HEK293 (cell line): ENCODE data around the gene CCDC170.

Experiments used
- KLF10 ChIP-seq: fragments of 450-650 bp; IDR thresholded peaks from 2 replicates; pipeline ENCODE4 v1.5.1; 2018; ENCODE audit warnings: missing biosample characterization, mild to moderate bottlenecking, missing genetic modification characterization
- WT1 ChIP-seq: fragments of 450-650 bp; formaldehyde crosslinking; IDR thresholded peaks from 2 replicates; pipeline ENCODE4 v1.5.1; 2016; ENCODE audit warnings: missing biosample characterization, missing genetic modification characterization
- YY2 ChIP-seq: fragments of 450-650 bp; formaldehyde crosslinking; IDR thresholded peaks from 2 replicates; pipeline ENCODE4 v1.5.1; 2016; ENCODE audit warnings: missing biosample characterization, missing genetic modification characterization
- ZNF311 ChIP-seq: fragments of 450-650 bp; formaldehyde crosslinking; IDR thresholded peaks from 2 replicates; pipeline ENCODE4 v1.5.1; 2017; ENCODE audit warnings: missing biosample characterization, missing genetic modification characterization, borderline replicate concordance
- ZNF561 ChIP-seq: fragments of 450-650 bp; IDR thresholded peaks from 2 replicates; pipeline ENCODE4 v1.5.1; 2018; ENCODE audit warnings: missing biosample characterization, missing genetic modification characterization, borderline replicate concordance
- TF ChIP-seq, protein P1 (sequence below): fragments of 450-650 bp; formaldehyde crosslinking; IDR thresholded peaks from 2 replicates; pipeline ENCODE4 v1.5.1; 2016; ENCODE audit warnings: missing biosample characterization, missing genetic modification characterization
- TF ChIP-seq, protein P2 (sequence below): fragments of 450-650 bp; formaldehyde crosslinking; IDR thresholded peaks from 2 replicates; pipeline ENCODE4 v1.5.1; 2016; ENCODE audit warnings: missing biosample characterization, missing genetic modification characterization
- TF ChIP-seq, protein P3 (sequence below): fragments of 450-650 bp; IDR thresholded peaks from 2 replicates; pipeline ENCODE4 v1.5.1; 2018; ENCODE audit warnings: missing biosample characterization, mild to moderate bottlenecking, missing genetic modification characterization
- TF ChIP-seq, protein P4 (sequence below): fragments of 450-650 bp; formaldehyde crosslinking; IDR thresholded peaks from 2 replicates; pipeline ENCODE4 v1.5.1; 2017; ENCODE audit warnings: missing biosample characterization, mild to moderate bottlenecking, missing genetic modification characterization, moderate library complexity
- TF ChIP-seq, protein P5 (sequence below): fragments of 450-650 bp; formaldehyde crosslinking; IDR thresholded peaks from 2 replicates; pipeline ENCODE4 v1.5.1; 2016; ENCODE audit warnings: missing biosample characterization, missing genetic modification characterization, borderline replicate concordance
- TF ChIP-seq, protein P6 (sequence below): fragments of 450-650 bp; formaldehyde crosslinking; IDR thresholded peaks from 2 replicates; pipeline ENCODE4 v1.5.1; 2016; ENCODE audit warnings: missing biosample characterization, missing genetic modification characterization, low read depth

DNA sequence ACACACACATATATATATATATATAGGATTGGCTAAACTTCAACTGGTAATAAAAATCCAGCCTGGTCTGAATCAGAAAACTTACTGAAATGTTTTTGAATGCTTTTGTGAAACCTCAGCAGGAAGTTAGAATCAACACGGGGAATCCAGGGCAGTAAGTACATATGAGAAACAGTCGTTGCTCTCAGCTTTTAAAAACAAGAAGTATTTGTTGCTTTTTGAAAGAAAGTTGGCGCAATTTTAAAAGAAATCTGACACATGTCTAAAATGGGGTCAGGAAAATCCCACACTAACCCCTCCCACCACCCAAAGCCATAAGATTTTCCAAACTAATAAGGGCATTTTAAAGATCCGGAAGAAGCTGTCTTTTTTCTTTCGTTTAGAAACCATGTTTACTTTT lies 11.5 kb upstream of the CCDC170 start:
- TF ChIP-seq, protein P1, sequence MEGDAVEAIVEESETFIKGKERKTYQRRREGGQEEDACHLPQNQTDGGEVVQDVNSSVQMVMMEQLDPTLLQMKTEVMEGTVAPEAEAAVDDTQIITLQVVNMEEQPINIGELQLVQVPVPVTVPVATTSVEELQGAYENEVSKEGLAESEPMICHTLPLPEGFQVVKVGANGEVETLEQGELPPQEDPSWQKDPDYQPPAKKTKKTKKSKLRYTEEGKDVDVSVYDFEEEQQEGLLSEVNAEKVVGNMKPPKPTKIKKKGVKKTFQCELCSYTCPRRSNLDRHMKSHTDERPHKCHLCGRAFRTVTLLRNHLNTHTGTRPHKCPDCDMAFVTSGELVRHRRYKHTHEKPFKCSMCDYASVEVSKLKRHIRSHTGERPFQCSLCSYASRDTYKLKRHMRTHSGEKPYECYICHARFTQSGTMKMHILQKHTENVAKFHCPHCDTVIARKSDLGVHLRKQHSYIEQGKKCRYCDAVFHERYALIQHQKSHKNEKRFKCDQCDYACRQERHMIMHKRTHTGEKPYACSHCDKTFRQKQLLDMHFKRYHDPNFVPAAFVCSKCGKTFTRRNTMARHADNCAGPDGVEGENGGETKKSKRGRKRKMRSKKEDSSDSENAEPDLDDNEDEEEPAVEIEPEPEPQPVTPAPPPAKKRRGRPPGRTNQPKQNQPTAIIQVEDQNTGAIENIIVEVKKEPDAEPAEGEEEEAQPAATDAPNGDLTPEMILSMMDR: no peak
- no peak for TF ChIP-seq YY2
- TF ChIP-seq KLF10 (tag by site-specific recombination): no peak
- TF ChIP-seq, protein P2, sequence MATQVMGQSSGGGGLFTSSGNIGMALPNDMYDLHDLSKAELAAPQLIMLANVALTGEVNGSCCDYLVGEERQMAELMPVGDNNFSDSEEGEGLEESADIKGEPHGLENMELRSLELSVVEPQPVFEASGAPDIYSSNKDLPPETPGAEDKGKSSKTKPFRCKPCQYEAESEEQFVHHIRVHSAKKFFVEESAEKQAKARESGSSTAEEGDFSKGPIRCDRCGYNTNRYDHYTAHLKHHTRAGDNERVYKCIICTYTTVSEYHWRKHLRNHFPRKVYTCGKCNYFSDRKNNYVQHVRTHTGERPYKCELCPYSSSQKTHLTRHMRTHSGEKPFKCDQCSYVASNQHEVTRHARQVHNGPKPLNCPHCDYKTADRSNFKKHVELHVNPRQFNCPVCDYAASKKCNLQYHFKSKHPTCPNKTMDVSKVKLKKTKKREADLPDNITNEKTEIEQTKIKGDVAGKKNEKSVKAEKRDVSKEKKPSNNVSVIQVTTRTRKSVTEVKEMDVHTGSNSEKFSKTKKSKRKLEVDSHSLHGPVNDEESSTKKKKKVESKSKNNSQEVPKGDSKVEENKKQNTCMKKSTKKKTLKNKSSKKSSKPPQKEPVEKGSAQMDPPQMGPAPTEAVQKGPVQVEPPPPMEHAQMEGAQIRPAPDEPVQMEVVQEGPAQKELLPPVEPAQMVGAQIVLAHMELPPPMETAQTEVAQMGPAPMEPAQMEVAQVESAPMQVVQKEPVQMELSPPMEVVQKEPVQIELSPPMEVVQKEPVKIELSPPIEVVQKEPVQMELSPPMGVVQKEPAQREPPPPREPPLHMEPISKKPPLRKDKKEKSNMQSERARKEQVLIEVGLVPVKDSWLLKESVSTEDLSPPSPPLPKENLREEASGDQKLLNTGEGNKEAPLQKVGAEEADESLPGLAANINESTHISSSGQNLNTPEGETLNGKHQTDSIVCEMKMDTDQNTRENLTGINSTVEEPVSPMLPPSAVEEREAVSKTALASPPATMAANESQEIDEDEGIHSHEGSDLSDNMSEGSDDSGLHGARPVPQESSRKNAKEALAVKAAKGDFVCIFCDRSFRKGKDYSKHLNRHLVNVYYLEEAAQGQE (tag by site-specific recombination): no peak
- TF ChIP-seq ZNF561: no peak
- TF ChIP-seq, protein P3, sequence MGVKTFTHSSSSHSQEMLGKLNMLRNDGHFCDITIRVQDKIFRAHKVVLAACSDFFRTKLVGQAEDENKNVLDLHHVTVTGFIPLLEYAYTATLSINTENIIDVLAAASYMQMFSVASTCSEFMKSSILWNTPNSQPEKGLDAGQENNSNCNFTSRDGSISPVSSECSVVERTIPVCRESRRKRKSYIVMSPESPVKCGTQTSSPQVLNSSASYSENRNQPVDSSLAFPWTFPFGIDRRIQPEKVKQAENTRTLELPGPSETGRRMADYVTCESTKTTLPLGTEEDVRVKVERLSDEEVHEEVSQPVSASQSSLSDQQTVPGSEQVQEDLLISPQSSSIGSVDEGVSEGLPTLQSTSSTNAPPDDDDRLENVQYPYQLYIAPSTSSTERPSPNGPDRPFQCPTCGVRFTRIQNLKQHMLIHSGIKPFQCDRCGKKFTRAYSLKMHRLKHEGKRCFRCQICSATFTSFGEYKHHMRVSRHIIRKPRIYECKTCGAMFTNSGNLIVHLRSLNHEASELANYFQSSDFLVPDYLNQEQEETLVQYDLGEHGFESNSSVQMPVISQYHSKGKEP: no peak
- TF ChIP-seq, protein P4, sequence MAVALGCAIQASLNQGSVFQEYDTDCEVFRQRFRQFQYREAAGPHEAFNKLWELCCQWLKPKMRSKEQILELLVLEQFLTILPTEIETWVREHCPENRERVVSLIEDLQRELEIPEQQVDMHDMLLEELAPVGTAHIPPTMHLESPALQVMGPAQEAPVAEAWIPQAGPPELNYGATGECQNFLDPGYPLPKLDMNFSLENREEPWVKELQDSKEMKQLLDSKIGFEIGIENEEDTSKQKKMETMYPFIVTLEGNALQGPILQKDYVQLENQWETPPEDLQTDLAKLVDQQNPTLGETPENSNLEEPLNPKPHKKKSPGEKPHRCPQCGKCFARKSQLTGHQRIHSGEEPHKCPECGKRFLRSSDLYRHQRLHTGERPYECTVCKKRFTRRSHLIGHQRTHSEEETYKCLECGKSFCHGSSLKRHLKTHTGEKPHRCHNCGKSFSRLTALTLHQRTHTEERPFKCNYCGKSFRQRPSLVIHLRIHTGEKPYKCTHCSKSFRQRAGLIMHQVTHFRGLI: no peak
- TF ChIP-seq ZNF311 (tag by site-specific recombination): no peak
- TF ChIP-seq, protein P5, sequence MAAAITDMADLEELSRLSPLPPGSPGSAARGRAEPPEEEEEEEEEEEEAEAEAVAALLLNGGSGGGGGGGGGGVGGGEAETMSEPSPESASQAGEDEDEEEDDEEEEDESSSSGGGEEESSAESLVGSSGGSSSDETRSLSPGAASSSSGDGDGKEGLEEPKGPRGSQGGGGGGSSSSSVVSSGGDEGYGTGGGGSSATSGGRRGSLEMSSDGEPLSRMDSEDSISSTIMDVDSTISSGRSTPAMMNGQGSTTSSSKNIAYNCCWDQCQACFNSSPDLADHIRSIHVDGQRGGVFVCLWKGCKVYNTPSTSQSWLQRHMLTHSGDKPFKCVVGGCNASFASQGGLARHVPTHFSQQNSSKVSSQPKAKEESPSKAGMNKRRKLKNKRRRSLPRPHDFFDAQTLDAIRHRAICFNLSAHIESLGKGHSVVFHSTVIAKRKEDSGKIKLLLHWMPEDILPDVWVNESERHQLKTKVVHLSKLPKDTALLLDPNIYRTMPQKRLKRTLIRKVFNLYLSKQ (tag by site-specific recombination): no peak
- no peak for TF ChIP-seq WT1 (tag by site-specific recombination)
- TF ChIP-seq, protein P6, sequence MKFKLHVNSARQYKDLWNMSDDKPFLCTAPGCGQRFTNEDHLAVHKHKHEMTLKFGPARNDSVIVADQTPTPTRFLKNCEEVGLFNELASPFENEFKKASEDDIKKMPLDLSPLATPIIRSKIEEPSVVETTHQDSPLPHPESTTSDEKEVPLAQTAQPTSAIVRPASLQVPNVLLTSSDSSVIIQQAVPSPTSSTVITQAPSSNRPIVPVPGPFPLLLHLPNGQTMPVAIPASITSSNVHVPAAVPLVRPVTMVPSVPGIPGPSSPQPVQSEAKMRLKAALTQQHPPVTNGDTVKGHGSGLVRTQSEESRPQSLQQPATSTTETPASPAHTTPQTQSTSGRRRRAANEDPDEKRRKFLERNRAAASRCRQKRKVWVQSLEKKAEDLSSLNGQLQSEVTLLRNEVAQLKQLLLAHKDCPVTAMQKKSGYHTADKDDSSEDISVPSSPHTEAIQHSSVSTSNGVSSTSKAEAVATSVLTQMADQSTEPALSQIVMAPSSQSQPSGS (tag by site-specific recombination): no peak
